ENCODE data around the gene OPCML.

OPCML gene

DNA sequence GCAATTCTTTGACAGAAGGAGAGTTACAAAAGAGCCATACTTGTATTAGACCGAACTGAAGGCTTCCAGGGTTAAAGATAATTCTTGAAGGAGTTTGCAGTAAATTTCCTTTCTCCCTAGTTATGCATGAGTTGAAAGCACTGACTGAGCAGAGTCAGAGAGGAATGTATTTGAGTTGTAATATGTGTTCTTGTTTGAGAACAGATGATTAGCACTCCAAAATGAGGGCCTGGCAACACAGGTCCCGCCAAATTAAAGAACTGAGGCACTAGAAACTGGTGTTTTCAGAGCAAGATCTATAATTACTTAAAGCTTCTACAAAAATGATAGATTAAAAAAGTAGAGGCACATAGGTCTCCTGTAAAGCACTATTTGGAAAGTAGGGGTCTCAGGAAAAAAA, 970.4 kb downstream of the OPCML start:
- H3K27me3 ChIP-seq (ENCODE audit: control insufficient read depth in 1 of 2, insufficient read depth in 2 of 2, low read length in 2 of 2) = no peaks in the 10 kb centered on the region
- H3K4me3 ChIP-seq (ENCODE audit: low read depth in 1 of 2, low read length in 2 of 2) = no peak overlapping the region
- no peak overlapping the region for H3K27ac ChIP-seq (ENCODE audit: low read depth, low read length)
- no peaks in the 10 kb centered on the region for H3K4me1 ChIP-seq (ENCODE audit: control insufficient read depth in 1 of 2, insufficient read depth in 2 of 2, low read length in 2 of 2)
- H3K9me3 ChIP-seq (ENCODE audit: control insufficient read depth in 1 of 2, low read length in 2 of 2) = no peaks in the 10 kb centered on the region
- no peak overlapping the region for H3K9ac ChIP-seq (ENCODE audit: low read depth in 1 of 2, low read length in 2 of 2)
- H3K36me3 ChIP-seq (ENCODE audit: control insufficient read depth in 1 of 2, insufficient read depth in 2 of 2, low read length in 2 of 2) = no peaks in the 10 kb centered on the region

DNA sequence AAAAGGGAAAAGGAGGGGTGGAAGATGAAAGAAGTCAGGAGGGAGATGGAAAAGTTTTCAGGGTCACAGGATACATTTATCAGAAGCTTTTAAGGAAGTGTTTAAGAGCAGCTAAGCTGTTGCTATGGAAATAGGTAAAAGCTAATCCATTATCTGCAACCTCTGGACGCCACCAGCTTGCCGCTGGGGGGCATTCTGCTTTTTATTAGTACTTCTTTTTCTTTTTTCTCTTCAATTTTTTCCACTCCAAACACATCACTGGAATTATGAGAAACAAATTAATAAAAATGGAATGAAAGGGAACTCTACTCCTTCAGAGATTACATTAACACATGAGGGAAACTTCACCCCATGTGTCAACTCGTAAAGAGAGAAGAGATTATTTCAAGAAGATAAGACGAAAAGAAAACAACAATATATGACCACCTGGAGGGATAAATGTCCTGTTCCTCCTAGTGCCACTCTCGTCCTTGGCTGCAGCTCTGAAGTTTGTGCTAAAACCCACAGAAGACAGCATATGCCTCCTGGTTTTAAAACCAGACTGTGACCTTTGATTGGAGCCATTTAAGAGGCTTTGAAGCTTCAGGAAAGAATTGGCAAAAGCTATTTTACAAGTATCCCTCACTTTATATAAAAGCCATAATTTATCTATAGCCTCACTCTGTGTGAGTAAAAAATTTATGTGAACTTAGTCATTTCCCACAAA, 972.8 kb downstream of the OPCML start:
- no peak overlapping the region for H3K4me3 ChIP-seq (ENCODE audit: low read depth in 1 of 2, low read length in 2 of 2)
- no peaks in the 10 kb centered on the region for H3K36me3 ChIP-seq (ENCODE audit: control insufficient read depth in 1 of 2, insufficient read depth in 2 of 2, low read length in 2 of 2)
- H3K9ac ChIP-seq (ENCODE audit: low read depth in 1 of 2, low read length in 2 of 2) = no peak overlapping the region
- no peaks in the 10 kb centered on the region for H3K9me3 ChIP-seq (ENCODE audit: control insufficient read depth in 1 of 2, low read length in 2 of 2)
- H3K27me3 ChIP-seq (ENCODE audit: control insufficient read depth in 1 of 2, insufficient read depth in 2 of 2, low read length in 2 of 2) = no peaks in the 10 kb centered on the region
- H3K4me1 ChIP-seq (ENCODE audit: control insufficient read depth in 1 of 2, insufficient read depth in 2 of 2, low read length in 2 of 2) = no peaks in the 10 kb centered on the region
- no peak overlapping the region for H3K27ac ChIP-seq (ENCODE audit: low read depth, low read length)

DNA sequence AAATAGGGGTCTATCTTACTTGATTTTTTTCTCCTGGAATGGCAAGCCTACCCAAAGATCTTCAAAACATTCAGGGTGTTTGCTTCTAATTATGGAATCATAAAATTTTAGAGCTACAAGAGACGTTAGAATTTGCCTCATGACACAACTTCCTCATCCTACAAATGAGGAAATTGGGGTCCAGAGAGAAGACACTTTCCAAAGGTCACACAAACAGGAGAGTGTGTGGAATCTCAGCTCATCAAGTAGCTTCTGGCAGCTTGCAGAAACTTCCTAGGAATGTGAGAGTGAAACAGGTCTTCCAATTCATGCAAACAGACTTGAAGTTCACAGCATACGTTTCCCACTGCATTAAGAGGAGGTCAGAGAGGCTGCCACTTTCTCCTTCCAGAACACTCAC, 976.0 kb downstream of the OPCML start:
- Histone ChIP-seq H3K27ac (ENCODE audit: low read depth, low read length) (no peak overlapping the region), H3K9ac (ENCODE audit: low read depth in 1 of 2, low read length in 2 of 2) (no peak overlapping the region), H3K4me3 (ENCODE audit: low read depth in 1 of 2, low read length in 2 of 2) (no peak overlapping the region), H3K9me3 (ENCODE audit: control insufficient read depth in 1 of 2, low read length in 2 of 2) (no peaks in the 10 kb centered on the region), H3K4me1 (ENCODE audit: control insufficient read depth in 1 of 2, insufficient read depth in 2 of 2, low read length in 2 of 2) (no peaks in the 10 kb centered on the region), H3K27me3 (ENCODE audit: control insufficient read depth in 1 of 2, insufficient read depth in 2 of 2, low read length in 2 of 2) (no peaks in the 10 kb centered on the region), H3K36me3 (ENCODE audit: control insufficient read depth in 1 of 2, insufficient read depth in 2 of 2, low read length in 2 of 2) (no peaks in the 10 kb centered on the region)

DNA sequence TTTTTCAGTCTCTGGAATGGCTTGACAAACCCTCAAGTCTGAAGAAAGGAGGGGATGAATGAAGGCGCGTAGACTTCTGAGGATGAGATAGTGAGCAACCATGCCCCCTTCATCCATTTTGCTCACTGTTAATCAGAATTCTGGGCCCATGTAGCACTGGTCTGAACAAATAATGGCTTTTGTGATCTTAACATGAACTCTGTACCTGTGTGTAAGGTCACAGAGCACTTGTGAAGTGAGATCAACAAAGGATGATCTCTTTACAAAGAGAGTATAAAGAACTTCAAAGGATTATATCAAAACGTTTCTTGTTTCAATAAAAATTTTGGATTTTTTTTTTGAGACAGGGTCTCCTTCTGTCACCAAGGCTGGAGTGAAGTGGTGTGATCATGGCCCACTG, 976.7 kb downstream of the OPCML start:
- H3K36me3 ChIP-seq (ENCODE audit: control insufficient read depth in 1 of 2, insufficient read depth in 2 of 2, low read length in 2 of 2) = no peaks in the 10 kb centered on the region
- H3K27ac ChIP-seq (ENCODE audit: low read depth, low read length) = no peak overlapping the region
- H3K4me3 ChIP-seq (ENCODE audit: low read depth in 1 of 2, low read length in 2 of 2) = no peak overlapping the region
- H3K9ac ChIP-seq (ENCODE audit: low read depth in 1 of 2, low read length in 2 of 2) = no peak overlapping the region
- no peaks in the 10 kb centered on the region for H3K27me3 ChIP-seq (ENCODE audit: control insufficient read depth in 1 of 2, insufficient read depth in 2 of 2, low read length in 2 of 2)
- H3K4me1 ChIP-seq (ENCODE audit: control insufficient read depth in 1 of 2, insufficient read depth in 2 of 2, low read length in 2 of 2) = no peaks in the 10 kb centered on the region
- peaks cover 0 to 3% of the 10 kb centered on the region in 2 donors for H3K9me3 ChIP-seq (ENCODE audit: control insufficient read depth in 1 of 2, low read length in 2 of 2)

DNA sequence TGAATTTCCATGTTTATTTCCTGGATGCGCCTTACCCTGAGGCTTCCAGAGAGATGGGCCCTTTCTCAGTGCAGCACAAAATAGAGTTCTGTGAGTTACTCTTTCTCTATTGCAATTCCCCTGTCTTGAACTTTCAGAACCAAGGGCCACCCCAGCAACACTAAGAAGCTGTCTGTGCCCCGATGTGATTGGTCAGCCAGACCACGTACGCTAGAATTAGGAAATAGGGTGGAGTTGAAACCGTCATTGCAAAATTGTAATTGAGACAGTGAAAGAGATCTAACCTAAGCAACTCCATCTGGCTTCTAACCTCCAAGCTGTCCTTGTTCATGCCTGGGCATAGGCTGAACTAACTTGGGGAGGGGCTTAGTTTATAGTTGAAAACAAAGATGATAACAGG, 981.3 kb downstream of the OPCML start:
- Histone ChIP-seq H3K36me3 (ENCODE audit: control insufficient read depth in 1 of 2, insufficient read depth in 2 of 2, low read length in 2 of 2) (no peaks in the 10 kb centered on the region), H3K9ac (ENCODE audit: low read depth in 1 of 2, low read length in 2 of 2) (no peak overlapping the region), H3K4me1 (ENCODE audit: control insufficient read depth in 1 of 2, insufficient read depth in 2 of 2, low read length in 2 of 2) (no peaks in the 10 kb centered on the region), H3K27ac (ENCODE audit: low read depth, low read length) (no peak overlapping the region), H3K9me3 (ENCODE audit: control insufficient read depth in 1 of 2, low read length in 2 of 2) (peaks cover 0 to 3% of the 10 kb centered on the region in 2 donors), H3K4me3 (ENCODE audit: low read depth in 1 of 2, low read length in 2 of 2) (no peak overlapping the region), H3K27me3 (ENCODE audit: control insufficient read depth in 1 of 2, insufficient read depth in 2 of 2, low read length in 2 of 2) (no peaks in the 10 kb centered on the region)

DNA sequence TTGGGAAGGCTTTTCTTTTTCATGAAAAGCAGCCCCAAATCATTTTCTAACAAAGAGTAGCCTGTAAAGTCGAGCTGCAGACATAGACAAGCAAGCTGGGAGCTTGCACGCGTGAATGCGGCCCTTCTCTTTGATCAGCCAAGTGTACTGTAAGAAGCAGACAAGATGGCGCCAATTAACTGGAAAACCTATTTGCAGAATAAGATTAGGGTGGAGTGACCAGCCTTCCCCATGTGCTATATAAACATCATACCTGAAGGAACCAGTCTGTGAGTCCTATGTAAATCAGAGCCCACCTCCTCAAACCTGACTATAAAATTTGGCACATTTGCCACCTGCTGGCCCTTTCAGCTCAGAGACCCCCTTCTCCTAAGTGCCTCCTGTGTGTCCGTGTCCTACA, 982.7 kb downstream of the OPCML start:
- H3K4me3 ChIP-seq (ENCODE audit: low read depth in 1 of 2, low read length in 2 of 2) = no peak overlapping the region
- no peak overlapping the region for H3K9ac ChIP-seq (ENCODE audit: low read depth in 1 of 2, low read length in 2 of 2)
- H3K27me3 ChIP-seq (ENCODE audit: control insufficient read depth in 1 of 2, insufficient read depth in 2 of 2, low read length in 2 of 2) = no peaks in the 10 kb centered on the region
- peaks cover 0 to 3% of the 10 kb centered on the region in 2 donors for H3K9me3 ChIP-seq (ENCODE audit: control insufficient read depth in 1 of 2, low read length in 2 of 2)
- no peaks in the 10 kb centered on the region for H3K4me1 ChIP-seq (ENCODE audit: control insufficient read depth in 1 of 2, insufficient read depth in 2 of 2, low read length in 2 of 2)
- H3K27ac ChIP-seq (ENCODE audit: low read depth, low read length) = no peak overlapping the region
- H3K36me3 ChIP-seq (ENCODE audit: control insufficient read depth in 1 of 2, insufficient read depth in 2 of 2, low read length in 2 of 2) = no peaks in the 10 kb centered on the region

DNA sequence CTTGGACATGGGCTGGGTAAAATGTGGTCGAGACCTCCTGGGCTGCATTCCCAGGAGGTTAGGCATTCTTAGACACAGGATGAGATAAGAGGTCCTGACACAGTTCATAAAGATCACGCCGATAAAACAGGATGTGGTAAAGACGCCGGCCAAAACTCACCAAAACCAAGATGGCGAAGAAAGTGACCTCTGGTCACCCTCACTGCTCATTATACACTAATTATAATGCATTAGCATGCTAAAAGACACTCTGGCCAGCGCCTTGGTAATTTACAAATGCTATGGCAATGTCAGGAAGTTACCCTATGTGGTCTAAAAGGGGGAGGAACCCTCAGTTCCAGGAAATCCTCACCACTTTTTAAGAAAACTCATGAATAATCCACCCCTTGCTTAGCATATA, 983.3 kb downstream of the OPCML start:
- Histone ChIP-seq H3K9ac (ENCODE audit: low read depth in 1 of 2, low read length in 2 of 2) (no peak overlapping the region), H3K4me3 (ENCODE audit: low read depth in 1 of 2, low read length in 2 of 2) (no peak overlapping the region), H3K27ac (ENCODE audit: low read depth, low read length) (no peak overlapping the region)

DNA sequence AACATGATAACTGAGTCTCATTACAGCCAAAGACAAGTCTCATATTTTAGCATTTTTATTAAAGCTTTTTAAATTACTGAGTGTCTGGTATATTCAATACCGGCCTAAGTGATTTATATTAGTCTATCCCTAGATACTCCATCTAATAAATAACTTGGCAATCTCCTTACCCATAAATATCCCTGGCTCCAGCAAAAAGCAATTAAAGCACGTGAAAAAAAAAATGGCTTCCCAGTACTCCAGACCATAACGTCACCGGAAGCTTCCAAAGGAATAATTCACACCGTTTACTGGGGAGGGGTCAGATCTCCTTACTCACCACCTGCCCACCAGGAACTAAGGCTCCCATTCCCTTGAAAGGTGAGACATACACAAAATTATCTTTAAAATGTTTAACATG, 988.3 kb downstream of the OPCML start:
- no peaks in the 10 kb centered on the region for H3K27me3 ChIP-seq (ENCODE audit: control insufficient read depth in 1 of 2, insufficient read depth in 2 of 2, low read length in 2 of 2)
- H3K9ac ChIP-seq (ENCODE audit: low read depth in 1 of 2, low read length in 2 of 2) = no peak overlapping the region

More for the DNA sequence above, 983.3 kb downstream of the OPCML start:
- Histone ChIP-seq H3K4me1 (ENCODE audit: control insufficient read depth in 1 of 2, insufficient read depth in 2 of 2, low read length in 2 of 2) (no peaks in the 10 kb centered on the region), H3K36me3 (ENCODE audit: control insufficient read depth in 1 of 2, insufficient read depth in 2 of 2, low read length in 2 of 2) (no peaks in the 10 kb centered on the region), H3K9me3 (ENCODE audit: control insufficient read depth in 1 of 2, low read length in 2 of 2) (peaks cover 0 to 3% of the 10 kb centered on the region in 2 donors), H3K27me3 (ENCODE audit: control insufficient read depth in 1 of 2, insufficient read depth in 2 of 2, low read length in 2 of 2) (no peaks in the 10 kb centered on the region)

DNA sequence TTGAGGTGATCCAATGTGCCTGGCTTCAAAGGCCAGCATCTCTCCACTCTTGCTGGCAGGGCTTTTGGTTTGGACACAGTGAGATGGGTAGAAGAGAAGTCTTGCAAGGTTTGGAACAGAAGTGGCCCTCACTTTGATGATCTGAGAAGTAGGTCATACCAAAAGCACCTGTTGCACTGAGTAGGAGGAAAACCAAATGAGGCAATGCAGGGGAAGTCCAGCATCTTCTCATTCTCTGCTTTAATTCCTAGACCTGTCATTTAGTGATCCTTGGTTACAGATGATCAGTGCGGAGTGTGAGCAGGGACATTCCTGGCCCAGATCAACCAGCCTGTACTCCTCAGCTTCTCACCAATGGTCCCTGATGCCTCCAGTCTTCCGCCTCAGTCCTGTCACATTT, 990.5 kb downstream of the OPCML start:
- H3K27ac ChIP-seq (ENCODE audit: low read depth, low read length) = no peak overlapping the region
- H3K4me3 ChIP-seq (ENCODE audit: low read depth in 1 of 2, low read length in 2 of 2) = no peak overlapping the region
- no peaks in the 10 kb centered on the region for H3K27me3 ChIP-seq (ENCODE audit: control insufficient read depth in 1 of 2, insufficient read depth in 2 of 2, low read length in 2 of 2)
- H3K36me3 ChIP-seq (ENCODE audit: control insufficient read depth in 1 of 2, insufficient read depth in 2 of 2, low read length in 2 of 2) = no peaks in the 10 kb centered on the region
- no peaks in the 10 kb centered on the region for H3K9me3 ChIP-seq (ENCODE audit: control insufficient read depth in 1 of 2, low read length in 2 of 2)
- no peaks in the 10 kb centered on the region for H3K4me1 ChIP-seq (ENCODE audit: control insufficient read depth in 1 of 2, insufficient read depth in 2 of 2, low read length in 2 of 2)
- H3K9ac ChIP-seq (ENCODE audit: low read depth in 1 of 2, low read length in 2 of 2) = no peak overlapping the region

More for the DNA sequence above, 988.3 kb downstream of the OPCML start:
- H3K36me3 ChIP-seq (ENCODE audit: control insufficient read depth in 1 of 2, insufficient read depth in 2 of 2, low read length in 2 of 2) = no peaks in the 10 kb centered on the region
- no peaks in the 10 kb centered on the region for H3K4me1 ChIP-seq (ENCODE audit: control insufficient read depth in 1 of 2, insufficient read depth in 2 of 2, low read length in 2 of 2)
- no peak overlapping the region for H3K4me3 ChIP-seq (ENCODE audit: low read depth in 1 of 2, low read length in 2 of 2)
- no peaks in the 10 kb centered on the region for H3K9me3 ChIP-seq (ENCODE audit: control insufficient read depth in 1 of 2, low read length in 2 of 2)
- H3K27ac ChIP-seq (ENCODE audit: low read depth, low read length) = no peak overlapping the region

DNA sequence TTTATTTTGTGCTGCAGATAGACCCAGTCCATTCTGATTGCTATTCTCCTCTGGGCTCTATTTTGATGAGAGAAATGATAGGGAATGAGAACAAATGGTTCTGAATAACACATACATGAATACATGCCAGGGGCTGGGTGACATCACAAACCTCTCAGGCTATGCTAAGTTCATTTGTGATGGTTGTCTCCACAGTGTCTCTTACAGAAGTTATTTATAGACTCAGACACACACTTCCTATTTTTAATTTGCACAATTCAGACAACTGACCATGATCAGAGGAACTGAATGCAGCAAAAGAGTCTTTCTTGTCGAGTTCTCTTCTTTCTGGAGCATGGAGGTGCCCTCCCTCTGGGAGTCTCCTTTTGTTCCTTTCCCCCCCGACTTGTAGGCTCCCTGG, 991.7 kb downstream of the OPCML start:
- Histone ChIP-seq H3K27ac (ENCODE audit: low read depth, low read length) (no peak overlapping the region), H3K4me1 (ENCODE audit: control insufficient read depth in 1 of 2, insufficient read depth in 2 of 2, low read length in 2 of 2) (no peaks in the 10 kb centered on the region), H3K9me3 (ENCODE audit: control insufficient read depth in 1 of 2, low read length in 2 of 2) (no peaks in the 10 kb centered on the region), H3K4me3 (ENCODE audit: low read depth in 1 of 2, low read length in 2 of 2) (no peak overlapping the region), H3K36me3 (ENCODE audit: control insufficient read depth in 1 of 2, insufficient read depth in 2 of 2, low read length in 2 of 2) (no peaks in the 10 kb centered on the region), H3K9ac (ENCODE audit: low read depth in 1 of 2, low read length in 2 of 2) (no peak overlapping the region), H3K27me3 (ENCODE audit: control insufficient read depth in 1 of 2, insufficient read depth in 2 of 2, low read length in 2 of 2) (no peaks in the 10 kb centered on the region)
